ENCODE data around the gene LETM1. TPM values are rescaled to one million over a fixed set of nuclear protein-coding genes. Genes with fewer than 3 reads are reported as not detected.

The LETM1 gene
- total RNA-seq, 1 donor from 2014 or later: 109 TPM

- Histone ChIP-seq H3K36me3 (ENCODE audit: control insufficient read depth, insufficient read depth, low read length) (no peaks in the 10 kb centered on the region), H3K27me3 (ENCODE audit: control insufficient read depth, insufficient read depth, low read length) (no peaks in the 10 kb centered on the region), H3K4me3 (ENCODE audit: low read depth, low read length) (no peak overlapping the region)
- DNase-seq (ENCODE audit: low read depth): no peak
- no peak for FAIRE-seq
- no peak for TF ChIP-seq CTCF (IDR thresholded peaks at IDR 0.05; ENCODE audit: insufficient read depth, low read length, severe bottlenecking)
Observed at GRCh38 chr4:1776521-1777161, 79.3 kb downstream of the LETM1 start.

GRCh38 chr4:1775731-1776500 lies 80.0 kb downstream of the LETM1 start:
- no peak for TF ChIP-seq CTCF (IDR thresholded peaks at IDR 0.05; ENCODE audit: insufficient read depth, low read length, severe bottlenecking)
- Histone ChIP-seq H3K4me3 (ENCODE audit: low read depth, low read length) (no peak overlapping the region), H3K36me3 (ENCODE audit: control insufficient read depth, insufficient read depth, low read length) (no peaks in the 10 kb centered on the region), H3K27me3 (ENCODE audit: control insufficient read depth, insufficient read depth, low read length) (no peaks in the 10 kb centered on the region)
- DNase-seq (ENCODE audit: low read depth): peak; percentile 58
- peak; percentile 94 for FAIRE-seq

GRCh38 chr4:1773754-1774153 lies 82.2 kb downstream of the LETM1 start:
- Histone ChIP-seq H3K27me3 (ENCODE audit: control insufficient read depth, insufficient read depth, low read length) (no peaks in the 10 kb centered on the region), H3K36me3 (ENCODE audit: control insufficient read depth, insufficient read depth, low read length) (no peaks in the 10 kb centered on the region), H3K4me3 (ENCODE audit: low read depth, low read length) (no peak overlapping the region)
- no peak for FAIRE-seq
- no peak for DNase-seq (ENCODE audit: low read depth)
- no peak for TF ChIP-seq CTCF (IDR thresholded peaks at IDR 0.05; ENCODE audit: insufficient read depth, low read length, severe bottlenecking)

GRCh38 chr4:1772853-1773538 lies 83.0 kb downstream of the LETM1 start:
- DNase-seq (ENCODE audit: low read depth): no peak
- no peak for FAIRE-seq
- no peak overlapping the region for H3K4me3 ChIP-seq (ENCODE audit: low read depth, low read length)

More at GRCh38 chr4:1772853-1773538, 83.0 kb downstream of the LETM1 start:
- TF ChIP-seq CTCF (IDR thresholded peaks at IDR 0.05; ENCODE audit: insufficient read depth, low read length, severe bottlenecking): no peak
- Histone ChIP-seq H3K36me3 (ENCODE audit: control insufficient read depth, insufficient read depth, low read length) (no peaks in the 10 kb centered on the region), H3K27me3 (ENCODE audit: control insufficient read depth, insufficient read depth, low read length) (no peaks in the 10 kb centered on the region)
